K562 (cell line): ENCODE data around the gene LLGL1. TPM values are rescaled to one million over a fixed set of nuclear protein-coding genes. Genes with fewer than 3 reads are reported as not detected.

Source experiments
- ARID2 ChIP-seq: fragments of 450-650 bp; IDR thresholded peaks from 2 replicates; pipeline ENCODE4 v1.6.1; 2017; ENCODE audit warnings: antibody characterized with exemption, mild to moderate bottlenecking
- CHAMP1 ChIP-seq: fragments of 450-650 bp; IDR thresholded peaks from 2 replicates; pipeline ENCODE4 v1.6.1; 2016; ENCODE audit warnings: mild to moderate bottlenecking
- CSDE1 ChIP-seq, 2 experiments: fragments of 450-650 bp; IDR thresholded peaks; 2 replicates each; pipeline ENCODE4 v1.6.1; 2016; ENCODE audit warnings: mild to moderate bottlenecking in 1 of 2
- CTBP1 ChIP-seq: fragments of 450-650 bp; IDR thresholded peaks from 2 replicates; pipeline ENCODE4 v1.6.1; 2016; ENCODE audit warnings: borderline replicate concordance
- DACH1 ChIP-seq: fragments of 450-650 bp; IDR thresholded peaks from 2 replicates; pipeline ENCODE4 v1.6.1; 2018; ENCODE audit not compliant: partially characterized antibody
- GABPA ChIP-seq: fragments of 200-800 bp; sonication (Bioruptor generic); conservative IDR thresholded peaks from 2 replicates; pipeline ENCODE4 v1.6.1; 2016; ENCODE audit warnings: low read depth, missing genetic modification characterization, missing compliant biosample characterization
- MNT ChIP-seq, 2 experiments: fragments of 450-650 bp; conservative IDR thresholded peaks; 2 replicates each; pipeline ENCODE4 v1.6.1; 2017; ENCODE audit warnings: mild to moderate bottlenecking in 2 of 2, moderate library complexity in 2 of 2
- NONO ChIP-seq, 2 experiments: fragments of 200-400 bp in 1 of 2; fragments of 450-650 bp in 1 of 2; formaldehyde crosslinking in 1 of 2; IDR thresholded peaks; 2 replicates each; pipeline ENCODE4 v1.6.1; 2017; ENCODE audit warnings: low read depth in 2 of 2, mild to moderate bottlenecking in 2 of 2, moderate library complexity in 2 of 2, low read length in 1 of 2
- NRF1 ChIP-seq, 2 experiments: fragments of 450-650 bp; IDR thresholded peaks in 1 of 2; conservative IDR thresholded peaks in 1 of 2; 2 replicates each; pipeline ENCODE4 v1.6.1; 2014; ENCODE audit warnings: mild to moderate bottlenecking in 2 of 2
- SMARCA4 ChIP-seq: fragments of 450-650 bp; IDR thresholded peaks from 2 replicates; pipeline ENCODE4 v1.6.1; 2016
- ZKSCAN1 ChIP-seq: fragments of 150-350 bp; IDR thresholded peaks from 2 replicates; pipeline ENCODE4 v1.6.1; 2016; ENCODE audit warnings: low read depth, low read length
- ZNF197 ChIP-seq: fragments of 200-800 bp; sonication (Bioruptor generic); IDR thresholded peaks from 2 replicates; pipeline ENCODE4 v1.6.1; 2016; ENCODE audit warnings: low read depth, missing genetic modification characterization, missing compliant biosample characterization
- ZNF239 ChIP-seq: fragments of 250-450 bp; sonication (Bioruptor Pico); IDR thresholded peaks from 2 replicates; pipeline ENCODE4 v1.4.0; 2020; ENCODE audit warnings: mild to moderate bottlenecking
- ZNF398 ChIP-seq: fragments of 250-450 bp; sonication (Bioruptor Pico); IDR thresholded peaks from 2 replicates; pipeline ENCODE4 v1.8.0; 2021; ENCODE audit warnings: moderate library complexity, mild to moderate bottlenecking, inconsistent platforms
- ZNF436 ChIP-seq: fragments of 250-450, 450-650 bp; sonication (Bioruptor Pico); formaldehyde crosslinking; IDR thresholded peaks from 2 replicates; pipeline ENCODE4 v1.7.0; 2020; ENCODE audit warnings: mild to moderate bottlenecking
- ZNF707 ChIP-seq: fragments of 250-450 bp; sonication (Bioruptor Pico); conservative IDR thresholded peaks from 2 replicates; pipeline ENCODE4 v1.8.0; 2022; ENCODE audit warnings: inconsistent platforms, mild to moderate bottlenecking, moderate library complexity
- polyA plus RNA-seq, 8 experiments: library from polyadenylated mRNA; depleted of rRNA in 4 of 8; stranded (reverse) in 5 of 8; unstranded in 3 of 8; fragments of >200 nt; fragmentation: Nextera tagmentation in 2 of 8; fragmentation: Illumina TruSeq in 1 of 8; extraction: Ambion mirVana in 2 of 8; extraction: Trizol in 1 of 8; gene quantifications; 2 replicates each; pipeline versions ENCODE4 v1.2.1 to v1.2.3, GENCODE V29; 2011 to 2014; ENCODE audit warnings: inconsistent platforms in 1 of 8, missing spikeins in 1 of 8
- total RNA-seq, 7 experiments: library from RNA; depleted of rRNA in 6 of 7; stranded (reverse); fragments of >200 nt in 6 of 7; fragmentation: Illumina TruSeq in 2 of 7; extraction: Trizol in 2 of 7; gene quantifications; 2 replicates each; pipeline versions ENCODE4 v1.2.1 to v1.2.3, GENCODE V29; 2011 to 2021; ENCODE audit warnings: low replicate concordance in 1 of 7
- TF ChIP-seq, protein P1 (sequence below): sonication (generic); formaldehyde crosslinking; IDR thresholded peaks from 2 replicates; pipeline ENCODE4 v1.8.0; 2022; ENCODE audit warnings: mild to moderate bottlenecking, missing genetic modification reagents
- TF ChIP-seq, protein P2 (sequence below): sonication (generic); formaldehyde crosslinking; IDR thresholded peaks from 2 replicates; pipeline ENCODE4 v1.8.0; 2022; ENCODE audit warnings: missing genetic modification reagents, mild to moderate bottlenecking, moderate library complexity, borderline replicate concordance

Gene LLGL1
- total and polyA plus RNA-seq, 9 of the 15 experiments (the other 6 are each of a cell fraction or from before 2014, with no cell fraction given) = 0.11 to 12.9 (median 5.3) TPM; not detected in 1

GRCh38 chr17:18183334-18184142 is 41.9 kb upstream of the LLGL1 start, which contains the start of gene ALKBH5 (continued):
- TF ChIP-seq, protein P1, sequence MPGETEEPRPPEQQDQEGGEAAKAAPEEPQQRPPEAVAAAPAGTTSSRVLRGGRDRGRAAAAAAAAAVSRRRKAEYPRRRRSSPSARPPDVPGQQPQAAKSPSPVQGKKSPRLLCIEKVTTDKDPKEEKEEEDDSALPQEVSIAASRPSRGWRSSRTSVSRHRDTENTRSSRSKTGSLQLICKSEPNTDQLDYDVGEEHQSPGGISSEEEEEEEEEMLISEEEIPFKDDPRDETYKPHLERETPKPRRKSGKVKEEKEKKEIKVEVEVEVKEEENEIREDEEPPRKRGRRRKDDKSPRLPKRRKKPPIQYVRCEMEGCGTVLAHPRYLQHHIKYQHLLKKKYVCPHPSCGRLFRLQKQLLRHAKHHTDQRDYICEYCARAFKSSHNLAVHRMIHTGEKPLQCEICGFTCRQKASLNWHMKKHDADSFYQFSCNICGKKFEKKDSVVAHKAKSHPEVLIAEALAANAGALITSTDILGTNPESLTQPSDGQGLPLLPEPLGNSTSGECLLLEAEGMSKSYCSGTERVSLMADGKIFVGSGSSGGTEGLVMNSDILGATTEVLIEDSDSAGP (CRISPR knock-in tag) = 0 out of 2 replicates have a peak, but pooled peaks have one; percentile 51
- TF ChIP-seq CHAMP1 (no peak), ZNF239 (CRISPR knock-in tag) (no peak), NRF1 (conservative IDR thresholded peaks at IDR 0.05 in 1 of 2, IDR thresholded peaks at IDR 0.05 in 1 of 2) (peak; percentile 99), CTBP1 (peak; percentile 99), CSDE1 (IDR thresholded peaks at IDR 0.05) (peak in 1 of 2 experiments; percentile 78; a peak in 1 of 4 replicates), DACH1 (no peak), MNT (conservative IDR thresholded peaks at IDR 0.05) (peak; percentile 72 to 77; a peak in 3 of 4 replicates), ZKSCAN1 (0 out of 2 replicates have a peak, but pooled peaks have one; percentile 34), ARID2 (no peak), ZNF436 (CRISPR knock-in tag) (no peak), SMARCA4 (no peak), NONO (IDR thresholded peaks at IDR 0.05; ENCODE audit: low read depth in 2 of 2, low read length in 1 of 2) (peak; percentile 21 to 81; a peak in 1 of 4 replicates), ZNF197 (CRISPR knock-in tag) (0 out of 2 replicates have a peak, but pooled peaks have one; percentile 4), ZNF398 (no peak), GABPA (tag) (peak; percentile 62; the same call in 1 of the 2 replicates), ZNF707 (CRISPR knock-in tag) (no peak)
- TF ChIP-seq, protein P2, sequence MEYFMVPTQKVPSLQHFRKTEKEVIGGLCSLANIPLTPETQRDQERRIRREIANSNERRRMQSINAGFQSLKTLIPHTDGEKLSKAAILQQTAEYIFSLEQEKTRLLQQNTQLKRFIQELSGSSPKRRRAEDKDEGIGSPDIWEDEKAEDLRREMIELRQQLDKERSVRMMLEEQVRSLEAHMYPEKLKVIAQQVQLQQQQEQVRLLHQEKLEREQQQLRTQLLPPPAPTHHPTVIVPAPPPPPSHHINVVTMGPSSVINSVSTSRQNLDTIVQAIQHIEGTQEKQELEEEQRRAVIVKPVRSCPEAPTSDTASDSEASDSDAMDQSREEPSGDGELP (CRISPR knock-in tag) = peak; percentile 53
